A549 (cell line): ENCODE measurements around the gene NT5C3B.
"Not testable (repeated sequence)": the region's sequence is repeated elsewhere in the genome, so short reads cannot be mapped to it uniquely, and the experiment has no call there.

Source experiments
- CTCF ChIP-seq: fragments of >200 bp; sonication (Bioruptor Twin); formaldehyde crosslinking; IDR thresholded peaks from 3 replicates; pipeline ENCODE4 v1.5.1; 2016
- GATA3 ChIP-seq: IDR thresholded peaks from 2 replicates; pipeline ENCODE4 v1.6.1; 2012; ENCODE audit warnings: borderline replicate concordance

DNA sequence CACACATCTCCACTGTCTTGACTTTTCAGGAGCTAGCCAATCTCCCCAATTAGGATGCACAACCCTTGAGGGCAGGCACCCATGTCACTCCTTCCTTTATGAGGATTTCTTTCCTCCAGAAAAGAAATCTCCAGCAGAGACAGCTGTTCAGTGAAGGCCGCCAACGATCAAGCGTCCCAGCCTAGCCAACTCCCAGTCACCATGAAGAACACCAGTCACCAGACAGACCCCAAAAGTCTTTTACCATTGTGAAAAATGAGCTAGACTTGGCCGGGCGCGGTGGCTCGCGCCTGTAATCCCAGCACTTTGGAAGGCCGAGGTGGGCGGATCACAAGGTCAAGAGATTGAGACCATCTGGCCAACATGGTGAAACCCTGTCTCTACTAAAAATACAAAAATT lies 6.1 kb downstream of the NT5C3B start:
- TF ChIP-seq CTCF, GATA3: not testable (repeated sequence)
